H9 (cell line): ENCODE data around the gene NANOS1. TPM values are rescaled to one million over a fixed set of nuclear protein-coding genes. Genes with fewer than 3 reads are reported as not detected.
A peak's percentile ranks its signal among the peaks of the same experiment; 100 is the strongest.

Experiments used
- DNase-seq: peaks from one replicate; pipeline ENCODE4 v3.0.0-alpha.2; 2017
- H2AFZ ChIP-seq: one replicate; pipeline ENCODE4 v1.6.1; 2013; ENCODE audit warnings: mild to moderate bottlenecking, low read length, control low read depth, moderate library complexity
- H2AK5ac ChIP-seq: 2 replicates; pipeline ENCODE4 v1.6.1; 2013; ENCODE audit warnings: low read length, control low read depth, mixed read lengths; ENCODE audit not compliant: insufficient read length
- H2BK120ac ChIP-seq: one replicate; pipeline ENCODE4 v1.6.1; 2013; ENCODE audit warnings: low read depth, mild to moderate bottlenecking, low read length, control low read depth, inconsistent platforms; ENCODE audit not compliant: poor library complexity, severe bottlenecking
- H2BK12ac ChIP-seq: 2 replicates; pipeline ENCODE4 v1.6.1; 2013; ENCODE audit warnings: low read length, control low read depth, mixed read lengths, low read depth; ENCODE audit not compliant: insufficient read length
- H2BK15ac ChIP-seq: 2 replicates; pipeline ENCODE4 v1.6.1; 2013; ENCODE audit warnings: low read depth, low read length, control low read depth
- H2BK20ac ChIP-seq: one replicate; pipeline ENCODE4 v1.6.1; 2013; ENCODE audit warnings: low read depth, mild to moderate bottlenecking, low read length, control low read depth, inconsistent platforms; ENCODE audit not compliant: poor library complexity, severe bottlenecking
- H2BK5ac ChIP-seq: 2 replicates; pipeline ENCODE4 v1.6.1; 2013; ENCODE audit warnings: low read length, control low read depth, mixed read lengths; ENCODE audit not compliant: insufficient read length
- H3K14ac ChIP-seq: 2 replicates; pipeline ENCODE4 v1.6.1; 2013; ENCODE audit warnings: low read length, control low read depth; ENCODE audit not compliant: insufficient read depth
- H3K18ac ChIP-seq: 2 replicates; pipeline ENCODE4 v1.6.1; 2013; ENCODE audit warnings: low read depth, mild to moderate bottlenecking, mixed read lengths, low read length, control low read depth; ENCODE audit not compliant: insufficient read length
- H3K23ac ChIP-seq: 2 replicates; pipeline ENCODE4 v1.6.1; 2013; ENCODE audit warnings: low read length, control low read depth, mixed read lengths, low read depth; ENCODE audit not compliant: insufficient read length
- H3K23me2 ChIP-seq: 2 replicates; pipeline ENCODE4 v1.6.1; 2013; ENCODE audit warnings: low read depth, mild to moderate bottlenecking, mixed read lengths, low read length, control low read depth; ENCODE audit not compliant: insufficient read length, poor library complexity, severe bottlenecking
- H3K27ac ChIP-seq: 2 replicates; pipeline ENCODE4 v1.5.1; 2013; ENCODE audit warnings: low read length, control low read depth, mixed read lengths, low read depth; ENCODE audit not compliant: insufficient read length
- H3K27me3 ChIP-seq: 2 replicates; pipeline ENCODE4 v1.6.1; 2013; ENCODE audit warnings: low read length, control low read depth, inconsistent platforms; ENCODE audit not compliant: insufficient read depth
- H3K4ac ChIP-seq: 2 replicates; pipeline ENCODE4 v1.6.1; 2013; ENCODE audit warnings: low read depth, mild to moderate bottlenecking, control low read depth, inconsistent platforms, low read length, moderate library complexity
- H3K4me1 ChIP-seq: 2 replicates; pipeline ENCODE4 v1.6.1; 2013; ENCODE audit warnings: low read length, control low read depth, inconsistent platforms; ENCODE audit not compliant: insufficient read depth
- H3K4me2 ChIP-seq: 2 replicates; pipeline ENCODE4 v1.6.1; 2013; ENCODE audit warnings: low read length, control low read depth, mixed read lengths; ENCODE audit not compliant: insufficient read length, insufficient read depth
- H3K56ac ChIP-seq: 2 replicates; pipeline ENCODE4 v1.6.1; 2013; ENCODE audit warnings: low read depth, mild to moderate bottlenecking, mixed read lengths, low read length, control low read depth; ENCODE audit not compliant: insufficient read length
- H3K79me1 ChIP-seq: 2 replicates; pipeline ENCODE4 v1.6.1; 2013; ENCODE audit warnings: low read depth, mild to moderate bottlenecking, moderate library complexity, low read length, control low read depth, inconsistent platforms; ENCODE audit not compliant: insufficient read depth, poor library complexity, severe bottlenecking
- H3K79me2 ChIP-seq: 2 replicates; pipeline ENCODE4 v1.6.1; 2013; ENCODE audit warnings: low read length, control low read depth, inconsistent platforms; ENCODE audit not compliant: insufficient read depth
- H3K9ac ChIP-seq: 2 replicates; pipeline ENCODE4 v1.6.1; 2013; ENCODE audit warnings: low read length, control low read depth, mixed read lengths; ENCODE audit not compliant: insufficient read length; ENCODE audit errors: extremely low read depth
- H3K9me3 ChIP-seq: one replicate; pipeline ENCODE4 v1.6.1; 2013; ENCODE audit warnings: low read depth, low read length, inconsistent platforms; ENCODE audit not compliant: control insufficient read depth
- H3T11ph ChIP-seq: one replicate; pipeline ENCODE4 v1.6.1; 2013; ENCODE audit warnings: mild to moderate bottlenecking, low read length, control low read depth, inconsistent platforms
- H4K20me1 ChIP-seq: one replicate; pipeline ENCODE4 v1.6.1; 2013; ENCODE audit not compliant: control insufficient read depth, insufficient read length, insufficient read depth
- H4K5ac ChIP-seq: 2 replicates; pipeline ENCODE4 v1.6.1; 2013; ENCODE audit warnings: low read depth, mild to moderate bottlenecking, mixed read lengths, low read length, control low read depth; ENCODE audit not compliant: insufficient read length
- H4K8ac ChIP-seq: replicated peaks from 2 replicates; pipeline ENCODE4 v1.6.1; 2013; ENCODE audit warnings: low read length, control low read depth, mixed read lengths, low read depth; ENCODE audit not compliant: insufficient read length
- H4K91ac ChIP-seq: 2 replicates; pipeline ENCODE4 v1.6.1; 2013; ENCODE audit warnings: low read depth, mild to moderate bottlenecking, moderate library complexity, mixed read lengths, low read length, control low read depth; ENCODE audit not compliant: insufficient read length
- H3K27ac Mint-ChIP-seq, 3 experiments: 2 replicates in 2 of 3; 3 replicates in 1 of 3; pipeline ENCODE4 v1.8.0; 2020 to 2021; ENCODE audit warnings: mixed read lengths in 3 of 3, mild to moderate bottlenecking in 1 of 3, moderate library complexity in 1 of 3
- H3K27me3 Mint-ChIP-seq: 2 replicates; pipeline ENCODE4 v1.8.0; 2021; ENCODE audit warnings: low read depth, mild to moderate bottlenecking, moderate library complexity, mixed read lengths
- H3K36me3 Mint-ChIP-seq, 3 experiments: 2 replicates in 2 of 3; 3 replicates in 1 of 3; pipeline ENCODE4 v1.8.0; 2020 to 2021; ENCODE audit warnings: low read depth in 3 of 3, mixed read lengths in 3 of 3; ENCODE audit not compliant: insufficient read depth in 1 of 3
- H3K4me1 Mint-ChIP-seq, 2 experiments: 2 replicates each; pipeline ENCODE4 v1.8.0; 2020; ENCODE audit warnings: mixed read lengths in 2 of 2
- H3K4me3 Mint-ChIP-seq, 2 experiments: 2 replicates in 1 of 2; 3 replicates in 1 of 2; pipeline ENCODE4 v1.8.0; 2020 to 2021; ENCODE audit warnings: mild to moderate bottlenecking in 2 of 2, mixed read lengths in 2 of 2, moderate library complexity in 1 of 2
- H3K9me3 Mint-ChIP-seq, 2 experiments: 2 replicates in 1 of 2; 3 replicates in 1 of 2; pipeline ENCODE4 v1.8.0; 2020; ENCODE audit warnings: mild to moderate bottlenecking in 2 of 2, mixed read lengths in 2 of 2, moderate library complexity in 1 of 2
- WGBS: extraction: QIAGEN DNeasy Blood & Tissue Kit; methylation state at CpG from one replicate; pipeline ENCODE4 v1.1.7; 2013; ENCODE audit warnings: missing lambda C conversion rate, low lambda C conversion rate, mixed read lengths; ENCODE audit not compliant: insufficient read length; ENCODE audit errors: extremely low coverage; 5-methylcytosine and 5-hydroxymethylcytosine counted together
- total RNA-seq: library from RNA; stranded (reverse); gene quantifications from 2 replicates; pipeline ENCODE4 v1.2.1, GENCODE V29; 2021
- TF ChIP-seq, protein P1 (sequence below): fragments of 200-600 bp; sonication (generic); conservative IDR thresholded peaks from 3 replicates; pipeline ENCODE4 v1.8.0; 2021; ENCODE audit warnings: antibody characterized with exemption, mild to moderate bottlenecking

The NANOS1 gene
- total RNA-seq, 1 experiment from 2014 or later = 4.5 TPM

DNA sequence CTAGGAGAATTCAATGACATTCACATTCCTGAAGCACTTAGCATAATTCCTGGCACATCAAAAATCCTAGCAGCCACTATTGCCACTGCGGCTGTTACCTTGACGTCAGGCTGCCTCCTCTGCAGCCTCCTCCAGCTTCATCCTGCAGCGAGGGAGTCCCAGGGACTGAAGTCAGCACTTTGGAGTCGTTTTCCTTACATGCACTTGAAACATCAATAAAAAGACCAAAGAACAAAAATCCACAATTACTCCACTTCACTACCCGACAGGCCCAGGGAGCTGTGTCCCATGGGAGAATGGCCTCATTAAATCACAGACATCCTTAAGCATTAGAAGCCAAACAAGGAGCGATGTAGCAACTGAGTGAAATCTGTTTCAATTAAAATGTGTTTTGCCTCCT lies 48.6 kb upstream of the NANOS1 start:
- Histone ChIP-seq H3K27me3 (no peaks in the 10 kb centered on the region), H3K27ac (no peak overlapping the region), H3K9ac (no peak overlapping the region), H3K9me3 (no peaks in the 10 kb centered on the region), H3K14ac (no peak overlapping the region), H3K4me2 (no peak overlapping the region), H3K4ac (no peak overlapping the region), H3K23ac (no peak overlapping the region), H4K91ac (no peak overlapping the region), H2BK120ac (no peak overlapping the region), H3K23me2 (no peaks in the 10 kb centered on the region), H2BK20ac (no peak overlapping the region), H2AK5ac (no peak overlapping the region), H4K8ac (no peak overlapping the region), H3K79me2 (no peaks in the 10 kb centered on the region), H2AFZ (no peak overlapping the region), H3K4me1 (no peaks in the 10 kb centered on the region), H2BK5ac (no peak overlapping the region), H2BK12ac (no peak overlapping the region), H3K79me1 (no peaks in the 10 kb centered on the region), H2BK15ac (no peak overlapping the region), H3K18ac (no peak overlapping the region), H3K56ac (no peak overlapping the region), H4K5ac (no peak overlapping the region), H4K20me1 (no peaks in the 10 kb centered on the region), H3T11ph (no peak overlapping the region)
- WGBS = no CpG with 5 or more reads among the region's 6 CpGs
- H3K27me3 Mint-ChIP-seq = no peaks in the 10 kb centered on the region; the same call in 1 of the 2 replicates
- DNase-seq = peak; percentile 2
- peaks cover 16 to 20% of the 10 kb centered on the region in 2 experiments for H3K9me3 Mint-ChIP-seq
- peaks cover 6 to 17% (median 10%) of the 10 kb centered on the region in 3 experiments for H3K36me3 Mint-ChIP-seq
- no peak overlapping the region; a peak in 1 of 7 replicates for H3K27ac Mint-ChIP-seq
- H3K4me1 Mint-ChIP-seq = peaks cover 10 to 16% of the 10 kb centered on the region in 2 experiments; a peak in 3 of 4 replicates
- no peak overlapping the region for H3K4me3 Mint-ChIP-seq
- TF ChIP-seq, protein P1, sequence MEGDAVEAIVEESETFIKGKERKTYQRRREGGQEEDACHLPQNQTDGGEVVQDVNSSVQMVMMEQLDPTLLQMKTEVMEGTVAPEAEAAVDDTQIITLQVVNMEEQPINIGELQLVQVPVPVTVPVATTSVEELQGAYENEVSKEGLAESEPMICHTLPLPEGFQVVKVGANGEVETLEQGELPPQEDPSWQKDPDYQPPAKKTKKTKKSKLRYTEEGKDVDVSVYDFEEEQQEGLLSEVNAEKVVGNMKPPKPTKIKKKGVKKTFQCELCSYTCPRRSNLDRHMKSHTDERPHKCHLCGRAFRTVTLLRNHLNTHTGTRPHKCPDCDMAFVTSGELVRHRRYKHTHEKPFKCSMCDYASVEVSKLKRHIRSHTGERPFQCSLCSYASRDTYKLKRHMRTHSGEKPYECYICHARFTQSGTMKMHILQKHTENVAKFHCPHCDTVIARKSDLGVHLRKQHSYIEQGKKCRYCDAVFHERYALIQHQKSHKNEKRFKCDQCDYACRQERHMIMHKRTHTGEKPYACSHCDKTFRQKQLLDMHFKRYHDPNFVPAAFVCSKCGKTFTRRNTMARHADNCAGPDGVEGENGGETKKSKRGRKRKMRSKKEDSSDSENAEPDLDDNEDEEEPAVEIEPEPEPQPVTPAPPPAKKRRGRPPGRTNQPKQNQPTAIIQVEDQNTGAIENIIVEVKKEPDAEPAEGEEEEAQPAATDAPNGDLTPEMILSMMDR = no peak
